Prostate gland (tissue), 2 donors: Measurements from ENCODE around the gene EPB41L4A.

Experiments
- POLR2A ChIP-seq: fragments of 450-650 bp; IDR thresholded peaks from one replicate; pipeline ENCODE4 v1.6.1; 2016; ENCODE audit warnings: antibody characterized with exemption, mild to moderate bottlenecking
- POLR2AphosphoS5 ChIP-seq: sonication (generic); formaldehyde crosslinking; IDR thresholded peaks from one replicate; pipeline ENCODE4 v1.6.1; 2017; ENCODE audit warnings: antibody characterized with exemption
- TF ChIP-seq, protein P1 (sequence below), 4 experiments: fragments of 200-600 bp in 2 of 4; fragments of 450-650 bp in 2 of 4; sonication (generic) in 2 of 4; IDR thresholded peaks; 1 replicate in 3 of 4; 2 replicates in 1 of 4; pipeline ENCODE4 v1.5.1; 2016 to 2019; ENCODE audit warnings: antibody characterized with exemption in 4 of 4, mild to moderate bottlenecking in 2 of 4, moderate library complexity in 2 of 4

- TF ChIP-seq, protein P1, sequence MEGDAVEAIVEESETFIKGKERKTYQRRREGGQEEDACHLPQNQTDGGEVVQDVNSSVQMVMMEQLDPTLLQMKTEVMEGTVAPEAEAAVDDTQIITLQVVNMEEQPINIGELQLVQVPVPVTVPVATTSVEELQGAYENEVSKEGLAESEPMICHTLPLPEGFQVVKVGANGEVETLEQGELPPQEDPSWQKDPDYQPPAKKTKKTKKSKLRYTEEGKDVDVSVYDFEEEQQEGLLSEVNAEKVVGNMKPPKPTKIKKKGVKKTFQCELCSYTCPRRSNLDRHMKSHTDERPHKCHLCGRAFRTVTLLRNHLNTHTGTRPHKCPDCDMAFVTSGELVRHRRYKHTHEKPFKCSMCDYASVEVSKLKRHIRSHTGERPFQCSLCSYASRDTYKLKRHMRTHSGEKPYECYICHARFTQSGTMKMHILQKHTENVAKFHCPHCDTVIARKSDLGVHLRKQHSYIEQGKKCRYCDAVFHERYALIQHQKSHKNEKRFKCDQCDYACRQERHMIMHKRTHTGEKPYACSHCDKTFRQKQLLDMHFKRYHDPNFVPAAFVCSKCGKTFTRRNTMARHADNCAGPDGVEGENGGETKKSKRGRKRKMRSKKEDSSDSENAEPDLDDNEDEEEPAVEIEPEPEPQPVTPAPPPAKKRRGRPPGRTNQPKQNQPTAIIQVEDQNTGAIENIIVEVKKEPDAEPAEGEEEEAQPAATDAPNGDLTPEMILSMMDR (IDR thresholded peaks at IDR 0.05), result no peak
- TF ChIP-seq POLR2A (no peak), POLR2AphosphoS5 (no peak)
Measured at GRCh38 chr5:112294126-112294525, 125.0 kb downstream of the EPB41L4A start.
